Stomach (tissue), 4 donors: ENCODE measurements around the gene ALK.

Source experiments
- CTCF ChIP-seq, 7 experiments: fragments of 450-650 bp in 4 of 7; fragments of 200-600 bp in 3 of 7; sonication (generic) in 3 of 7; IDR thresholded peaks; one replicate each; pipeline ENCODE4 v1.5.1; 2016 to 2019; ENCODE audit warnings: antibody characterized with exemption in 7 of 7, control low read depth in 2 of 7, mild to moderate bottlenecking in 1 of 7
- POLR2A ChIP-seq, 4 donors: fragments of 450-650 bp; IDR thresholded peaks; one replicate each; pipeline ENCODE4 v1.6.1; 2016; ENCODE audit warnings: antibody characterized with exemption in 4 of 4, control low read depth in 2 of 4, mild to moderate bottlenecking in 1 of 4, moderate library complexity in 1 of 4
- POLR2AphosphoS5 ChIP-seq, 3 donors: sonication (generic); formaldehyde crosslinking; IDR thresholded peaks; one replicate each; pipeline ENCODE4 v1.6.1; 2016; ENCODE audit warnings: antibody characterized with exemption in 3 of 3

DNA sequence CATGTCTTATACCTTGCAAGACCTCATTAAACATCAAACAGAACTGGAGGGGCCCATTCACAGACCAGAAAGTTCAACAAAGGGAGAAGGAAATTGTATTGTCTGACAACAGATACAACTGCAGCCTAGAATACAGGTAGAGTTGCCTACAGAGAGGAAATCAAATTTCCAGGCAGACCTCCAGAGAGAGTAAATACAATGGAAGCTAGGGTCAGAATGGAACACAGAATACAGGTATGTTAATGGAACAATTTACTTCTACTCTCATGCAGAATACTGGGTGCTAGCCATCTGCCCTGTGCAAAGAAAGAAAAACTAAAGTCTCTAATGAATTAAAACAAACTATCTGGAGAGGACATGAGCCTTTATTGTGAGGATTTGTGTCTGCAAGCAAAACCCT lies 31.6 kb upstream of the ALK start:
- TF ChIP-seq CTCF (IDR thresholded peaks at IDR 0.05) (no peak), POLR2A (IDR thresholded peaks at IDR 0.05) (no peak), POLR2AphosphoS5 (IDR thresholded peaks at IDR 0.05) (no peak)
